WTC11 (cell line): Measurements from ENCODE around the gene NBL1. TPM values are rescaled to one million over a fixed set of nuclear protein-coding genes. Genes with fewer than 3 reads are reported as not detected.
"Not testable (repeated sequence)": the region's sequence is repeated elsewhere in the genome, so short reads cannot be mapped to it uniquely, and the experiment has no call there.

ENCODE experiments used
- ATAC-seq: fragments of 200-7000 bp; cut with Tn5 transposase; 2 replicates; pipeline ENCODE4 v1.10.0; 2021; ENCODE audit warnings: mild to moderate bottlenecking, moderate library complexity
- CTCF ChIA-PET: fragments of 300-600 bp; sonication (Branson Sonifier 250); formaldehyde crosslinking; loops from one replicate; lab custom pipeline; 2021; ENCODE audit warnings: antibody characterized with exemption; lab: Charles Lee
- POLR2A ChIA-PET: fragments of 350-600 bp; sonication (Branson Sonifier 250); formaldehyde crosslinking; loops from one replicate; lab custom pipeline; 2021; ENCODE audit warnings: antibody characterized with exemption; lab: Charles Lee
- DNase-seq: peaks from one replicate; pipeline ENCODE4 v3.0.0; 2021; ENCODE audit warnings: low spot score
- H3K27ac Mint-ChIP-seq: 2 replicates; pipeline ENCODE4 v1.8.0; 2021; ENCODE audit warnings: mixed read lengths
- H3K27me3 Mint-ChIP-seq: 2 replicates; pipeline ENCODE4 v1.8.0; 2021; ENCODE audit warnings: low read depth, mild to moderate bottlenecking, moderate library complexity, mixed read lengths
- H3K36me3 Mint-ChIP-seq: 2 replicates; pipeline ENCODE4 v1.8.0; 2021; ENCODE audit warnings: mixed read lengths
- H3K4me1 Mint-ChIP-seq: 2 replicates; pipeline ENCODE4 v1.8.0; 2022; ENCODE audit warnings: mixed read lengths
- H3K4me3 Mint-ChIP-seq: 2 replicates; pipeline ENCODE4 v1.8.0; 2021; ENCODE audit warnings: mild to moderate bottlenecking, moderate library complexity, mixed read lengths
- H3K9me3 Mint-ChIP-seq: 2 replicates; pipeline ENCODE4 v1.8.0; 2021; ENCODE audit warnings: mixed read lengths
- EMX1 ChIP-seq: fragments of 250-450 bp; sonication (Bioruptor Pico); IDR thresholded peaks from 2 replicates; pipeline ENCODE4 v1.8.0; 2021; ENCODE audit warnings: mild to moderate bottlenecking
- ESRRA ChIP-seq: sonication (generic); formaldehyde crosslinking; IDR thresholded peaks from 2 replicates; pipeline ENCODE4 v1.8.1; 2022; ENCODE audit warnings: mild to moderate bottlenecking, missing genetic modification reagents, borderline replicate concordance
- ETV6 ChIP-seq: sonication (generic); formaldehyde crosslinking; IDR thresholded peaks from 2 replicates; pipeline ENCODE4 v1.8.1; 2022; ENCODE audit warnings: mild to moderate bottlenecking, missing genetic modification reagents
- FOXK1 ChIP-seq: sonication (generic); formaldehyde crosslinking; IDR thresholded peaks from 2 replicates; pipeline ENCODE4 v1.8.0; 2022; ENCODE audit warnings: mild to moderate bottlenecking, moderate library complexity, missing genetic modification reagents
- HMGXB4 ChIP-seq: sonication (generic); formaldehyde crosslinking; IDR thresholded peaks from 2 replicates; pipeline ENCODE4 v1.8.1; 2023; ENCODE audit warnings: mild to moderate bottlenecking, moderate library complexity, missing genetic modification reagents
- IRF2 ChIP-seq: sonication (generic); formaldehyde crosslinking; IDR thresholded peaks from 2 replicates; pipeline ENCODE4 v1.8.0; 2022; ENCODE audit warnings: low read depth, missing genetic modification reagents, borderline replicate concordance
- NFATC4 ChIP-seq: fragments of 250-450 bp; sonication (Bioruptor Pico); IDR thresholded peaks from 2 replicates; pipeline ENCODE4 v1.9.0; 2021; ENCODE audit warnings: mild to moderate bottlenecking
- NFE2L1 ChIP-seq: sonication (generic); formaldehyde crosslinking; IDR thresholded peaks from 2 replicates; pipeline ENCODE4 v1.8.1; 2023; ENCODE audit warnings: missing genetic modification reagents
- NR1H2 ChIP-seq: sonication (generic); formaldehyde crosslinking; IDR thresholded peaks from 2 replicates; pipeline ENCODE4 v1.9.0; 2021; ENCODE audit warnings: mild to moderate bottlenecking, moderate library complexity, missing genetic modification reagents
- NR2C2 ChIP-seq: sonication (generic); formaldehyde crosslinking; IDR thresholded peaks from 2 replicates; pipeline ENCODE4 v1.8.0; 2022; ENCODE audit warnings: mild to moderate bottlenecking, missing genetic modification reagents
- PRRX2 ChIP-seq: fragments of 250-450 bp; sonication (Bioruptor Pico); IDR thresholded peaks from 2 replicates; pipeline ENCODE4 v1.8.0; 2021; ENCODE audit warnings: mild to moderate bottlenecking
- TP53 ChIP-seq: sonication (generic); formaldehyde crosslinking; IDR thresholded peaks from 2 replicates; pipeline ENCODE4 v1.8.1; 2023; ENCODE audit warnings: mild to moderate bottlenecking, missing genetic modification reagents
- ZBTB21 ChIP-seq: sonication (generic); formaldehyde crosslinking; IDR thresholded peaks from 2 replicates; pipeline ENCODE4 v1.8.1; 2023; ENCODE audit warnings: mild to moderate bottlenecking, missing genetic modification reagents, borderline replicate concordance
- ZNF396 ChIP-seq: fragments of 250-450 bp; sonication (Bioruptor Pico); IDR thresholded peaks from 2 replicates; pipeline ENCODE4 v1.8.0; 2021; ENCODE audit warnings: mild to moderate bottlenecking, moderate library complexity, borderline replicate concordance
- ZNF532 ChIP-seq: fragments of 250-450 bp; sonication (Bioruptor Pico); IDR thresholded peaks from 2 replicates; pipeline ENCODE4 v1.9.0; 2021; ENCODE audit warnings: mild to moderate bottlenecking, borderline replicate concordance
- ZSCAN18 ChIP-seq: fragments of 250-450 bp; sonication (Bioruptor Pico); IDR thresholded peaks from 2 replicates; pipeline ENCODE4 v2.1.2; 2022; ENCODE audit warnings: mild to moderate bottlenecking, moderate library complexity
- total RNA-seq: library from RNA; stranded (reverse); gene quantifications from 3 replicates; pipeline ENCODE4 v1.2.3, GENCODE V29; 2021
- TF ChIP-seq, protein P1 (sequence below): sonication (generic); formaldehyde crosslinking; IDR thresholded peaks from 2 replicates; pipeline ENCODE4 v1.8.0; 2023; ENCODE audit warnings: missing genetic modification reagents, mild to moderate bottlenecking, borderline replicate concordance

Gene NBL1
- total RNA-seq, 1 experiment from 2014 or later = 17.1 TPM

DNA sequence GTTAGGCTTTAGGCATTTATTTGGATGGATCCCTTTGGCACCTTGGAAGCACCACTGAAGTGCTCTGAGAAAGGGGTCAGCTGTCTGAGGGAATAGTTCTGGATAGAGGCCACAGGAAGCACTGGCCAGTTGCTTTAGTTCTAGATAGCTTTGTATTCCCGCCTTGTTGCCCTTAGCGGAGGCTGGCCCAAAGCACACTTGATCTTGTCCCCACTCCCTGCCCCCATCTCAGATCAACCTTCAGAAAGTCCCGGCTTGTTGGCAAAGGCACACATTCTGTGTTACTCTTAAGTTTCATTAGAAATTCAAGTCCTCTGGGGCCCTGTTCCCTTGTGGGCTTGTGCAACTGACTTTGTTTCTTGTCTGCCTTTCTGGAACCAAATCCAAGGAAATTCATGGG, 15.2 kb upstream of the NBL1 start (continued):
- TF ChIP-seq, protein P1, sequence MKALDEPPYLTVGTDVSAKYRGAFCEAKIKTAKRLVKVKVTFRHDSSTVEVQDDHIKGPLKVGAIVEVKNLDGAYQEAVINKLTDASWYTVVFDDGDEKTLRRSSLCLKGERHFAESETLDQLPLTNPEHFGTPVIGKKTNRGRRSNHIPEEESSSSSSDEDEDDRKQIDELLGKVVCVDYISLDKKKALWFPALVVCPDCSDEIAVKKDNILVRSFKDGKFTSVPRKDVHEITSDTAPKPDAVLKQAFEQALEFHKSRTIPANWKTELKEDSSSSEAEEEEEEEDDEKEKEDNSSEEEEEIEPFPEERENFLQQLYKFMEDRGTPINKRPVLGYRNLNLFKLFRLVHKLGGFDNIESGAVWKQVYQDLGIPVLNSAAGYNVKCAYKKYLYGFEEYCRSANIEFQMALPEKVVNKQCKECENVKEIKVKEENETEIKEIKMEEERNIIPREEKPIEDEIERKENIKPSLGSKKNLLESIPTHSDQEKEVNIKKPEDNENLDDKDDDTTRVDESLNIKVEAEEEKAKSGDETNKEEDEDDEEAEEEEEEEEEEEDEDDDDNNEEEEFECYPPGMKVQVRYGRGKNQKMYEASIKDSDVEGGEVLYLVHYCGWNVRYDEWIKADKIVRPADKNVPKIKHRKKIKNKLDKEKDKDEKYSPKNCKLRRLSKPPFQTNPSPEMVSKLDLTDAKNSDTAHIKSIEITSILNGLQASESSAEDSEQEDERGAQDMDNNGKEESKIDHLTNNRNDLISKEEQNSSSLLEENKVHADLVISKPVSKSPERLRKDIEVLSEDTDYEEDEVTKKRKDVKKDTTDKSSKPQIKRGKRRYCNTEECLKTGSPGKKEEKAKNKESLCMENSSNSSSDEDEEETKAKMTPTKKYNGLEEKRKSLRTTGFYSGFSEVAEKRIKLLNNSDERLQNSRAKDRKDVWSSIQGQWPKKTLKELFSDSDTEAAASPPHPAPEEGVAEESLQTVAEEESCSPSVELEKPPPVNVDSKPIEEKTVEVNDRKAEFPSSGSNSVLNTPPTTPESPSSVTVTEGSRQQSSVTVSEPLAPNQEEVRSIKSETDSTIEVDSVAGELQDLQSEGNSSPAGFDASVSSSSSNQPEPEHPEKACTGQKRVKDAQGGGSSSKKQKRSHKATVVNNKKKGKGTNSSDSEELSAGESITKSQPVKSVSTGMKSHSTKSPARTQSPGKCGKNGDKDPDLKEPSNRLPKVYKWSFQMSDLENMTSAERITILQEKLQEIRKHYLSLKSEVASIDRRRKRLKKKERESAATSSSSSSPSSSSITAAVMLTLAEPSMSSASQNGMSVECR (CRISPR knock-in tag) = no peak
- TF ChIP-seq ETV6 (CRISPR knock-in tag) (no peak), NFATC4 (CRISPR knock-in tag) (no peak), HMGXB4 (CRISPR knock-in tag) (no peak)

DNA sequence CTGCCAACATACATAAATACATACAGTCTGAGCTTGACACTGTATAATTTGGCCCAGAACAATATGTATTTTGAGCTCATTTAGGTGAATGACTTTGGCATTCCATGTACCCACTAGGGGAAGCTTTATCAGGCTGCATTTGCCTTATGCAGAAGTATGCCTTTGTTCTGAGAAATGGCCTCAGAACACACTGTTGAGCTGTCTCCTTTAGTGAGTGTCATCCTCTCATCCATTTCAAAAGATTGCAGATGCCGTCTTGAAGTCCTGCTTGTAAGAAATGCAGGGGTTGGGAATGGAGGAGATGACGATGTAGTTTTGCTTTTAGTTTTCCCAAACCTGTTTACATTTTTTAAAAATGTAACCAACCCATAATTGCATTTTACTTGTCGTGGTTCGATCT, 14.8 kb upstream of the NBL1 start:
- TF ChIP-seq ZNF532 (CRISPR knock-in tag) (no peak), ZSCAN18 (CRISPR knock-in tag) (no peak), NFATC4 (CRISPR knock-in tag) (no peak), IRF2 (CRISPR knock-in tag) (no peak), ZBTB21 (CRISPR knock-in tag) (no peak), NR1H2 (CRISPR knock-in tag) (no peak), EMX1 (CRISPR knock-in tag) (no peak), TP53 (CRISPR knock-in tag) (no peak), FOXK1 (CRISPR knock-in tag) (no peak), NFE2L1 (CRISPR knock-in tag) (no peak), PRRX2 (CRISPR knock-in tag) (no peak), NR2C2 (CRISPR knock-in tag) (no peak), ZNF396 (CRISPR knock-in tag) (no peak), ESRRA (CRISPR knock-in tag) (no peak)
- TF ChIP-seq, all 79 proteins: peak for 0
- ChIA-PET CTCF (interaction anchor here (0.8 to 3.2 kb wide), 6 partner anchors 10 to 360 kb away, joined by 3 to 22 read pairs (median 6); no protein-coding TSS in a partner anchor), POLR2A (no interaction called here)
- ATAC-seq (no peak), DNase-seq (no peak)
- Mint-ChIP-seq H3K4me3 (no peak overlapping the region), H3K4me1 (peaks cover 18% of the 10 kb centered on the region), H3K9me3 (no peaks in the 10 kb centered on the region), H3K27me3 (no peaks in the 10 kb centered on the region), H3K27ac (no peak overlapping the region; the same call in 1 of the 2 replicates), H3K36me3 (peaks cover 11% of the 10 kb centered on the region; the same call in 1 of the 2 replicates)

- POLR2A ChIA-PET = interaction anchor here (0.6 kb wide), 1 partner anchor 72 kb away, joined by 3 read pairs; no protein-coding TSS in a partner anchor
- CTCF ChIA-PET = interaction anchor here (1.3 to 3.2 kb wide), 5 partner anchors 10 to 256 kb away, joined by 4 to 22 read pairs (median 7); no protein-coding TSS in a partner anchor
Measured at GRCh38 chr1:19630192-19630591, 13.9 kb upstream of the NBL1 start.

More at GRCh38 chr1:19630192-19630591, 13.9 kb upstream of the NBL1 start:
- peaks cover 11% of the 10 kb centered on the region; the same call in 1 of the 2 replicates for H3K36me3 Mint-ChIP-seq
- not testable (repeated sequence) for H3K27ac Mint-ChIP-seq, DNase-seq, H3K27me3 Mint-ChIP-seq, H3K9me3 Mint-ChIP-seq, H3K4me3 Mint-ChIP-seq, ATAC-seq
- peaks cover 18% of the 10 kb centered on the region for H3K4me1 Mint-ChIP-seq
